ENCODE results near the gene CACNA1A. TPM values are rescaled to one million over a fixed set of nuclear protein-coding genes. Genes with fewer than 3 reads are reported as not detected.

Gene CACNA1A
- total RNA-seq, 3 donors from 2014 or later = 2.3 to 10.1 (median 5.7) TPM

DNA sequence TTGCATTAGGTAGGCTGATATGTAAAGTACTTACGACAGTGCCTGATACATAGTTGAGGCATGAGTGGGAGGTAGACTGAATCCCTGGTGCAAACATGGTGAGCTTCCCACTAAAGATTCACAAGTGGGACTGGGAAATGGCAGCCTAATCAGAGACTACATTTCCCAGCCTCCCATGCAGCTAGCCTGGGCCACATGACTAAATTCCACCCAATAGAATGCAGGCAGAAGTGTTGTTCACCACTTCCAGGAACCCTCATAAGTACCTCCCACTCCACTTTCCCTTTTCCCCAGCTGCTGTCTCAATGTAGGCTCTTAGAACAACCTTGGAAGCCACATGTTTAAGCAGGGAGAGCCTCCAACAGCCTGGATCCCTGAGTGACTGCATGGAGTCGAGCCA is 104.9 kb downstream of the CACNA1A start:
- intact Hi-C loops (cut with DNase I, micrococcal nuclease) = no loop called here

DNA sequence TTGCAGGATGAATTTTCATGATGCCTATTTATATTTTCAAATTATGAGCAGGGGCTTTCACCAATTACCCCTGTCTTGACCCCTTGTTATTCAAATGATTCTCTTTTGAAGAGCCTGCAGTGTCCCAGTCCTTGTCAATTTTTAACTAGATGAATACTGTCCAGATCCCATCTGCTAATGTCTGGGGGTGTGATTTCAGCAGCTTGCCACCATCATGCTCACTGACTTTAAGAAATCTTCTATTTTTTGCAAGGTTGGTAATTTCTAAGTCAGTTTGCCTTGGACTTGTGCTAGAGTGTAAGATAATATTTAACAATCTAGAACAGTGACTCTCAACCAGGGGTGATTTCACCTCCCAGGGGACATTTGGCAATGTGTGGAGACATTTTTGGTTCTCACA is 106.0 kb downstream of the CACNA1A start:
- Histone ChIP-seq H3K4me3 (no peak overlapping the region), H3K36me3 (ENCODE audit: low read depth) (no peaks in the 10 kb centered on the region), H3K9me3 (no peaks in the 10 kb centered on the region), H3K4me1 (ENCODE audit: low read depth) (no peaks in the 10 kb centered on the region)
- no peak for ATAC-seq
- no peak for DNase-seq
- intact Hi-C loops (cut with DNase I, micrococcal nuclease) = no loop called here
- TF ChIP-seq, protein P1, sequence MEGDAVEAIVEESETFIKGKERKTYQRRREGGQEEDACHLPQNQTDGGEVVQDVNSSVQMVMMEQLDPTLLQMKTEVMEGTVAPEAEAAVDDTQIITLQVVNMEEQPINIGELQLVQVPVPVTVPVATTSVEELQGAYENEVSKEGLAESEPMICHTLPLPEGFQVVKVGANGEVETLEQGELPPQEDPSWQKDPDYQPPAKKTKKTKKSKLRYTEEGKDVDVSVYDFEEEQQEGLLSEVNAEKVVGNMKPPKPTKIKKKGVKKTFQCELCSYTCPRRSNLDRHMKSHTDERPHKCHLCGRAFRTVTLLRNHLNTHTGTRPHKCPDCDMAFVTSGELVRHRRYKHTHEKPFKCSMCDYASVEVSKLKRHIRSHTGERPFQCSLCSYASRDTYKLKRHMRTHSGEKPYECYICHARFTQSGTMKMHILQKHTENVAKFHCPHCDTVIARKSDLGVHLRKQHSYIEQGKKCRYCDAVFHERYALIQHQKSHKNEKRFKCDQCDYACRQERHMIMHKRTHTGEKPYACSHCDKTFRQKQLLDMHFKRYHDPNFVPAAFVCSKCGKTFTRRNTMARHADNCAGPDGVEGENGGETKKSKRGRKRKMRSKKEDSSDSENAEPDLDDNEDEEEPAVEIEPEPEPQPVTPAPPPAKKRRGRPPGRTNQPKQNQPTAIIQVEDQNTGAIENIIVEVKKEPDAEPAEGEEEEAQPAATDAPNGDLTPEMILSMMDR (IDR thresholded peaks at IDR 0.05) = no peak

More for the DNA sequence above, 104.9 kb downstream of the CACNA1A start:
- Histone ChIP-seq H3K36me3 (ENCODE audit: low read depth) (no peaks in the 10 kb centered on the region), H3K4me1 (ENCODE audit: low read depth) (no peaks in the 10 kb centered on the region), H3K4me3 (no peak overlapping the region), H3K9me3 (no peaks in the 10 kb centered on the region)
- ATAC-seq = no peak
- TF ChIP-seq, protein P1 (IDR thresholded peaks at IDR 0.05) = no peak
- DNase-seq = no peak

DNA sequence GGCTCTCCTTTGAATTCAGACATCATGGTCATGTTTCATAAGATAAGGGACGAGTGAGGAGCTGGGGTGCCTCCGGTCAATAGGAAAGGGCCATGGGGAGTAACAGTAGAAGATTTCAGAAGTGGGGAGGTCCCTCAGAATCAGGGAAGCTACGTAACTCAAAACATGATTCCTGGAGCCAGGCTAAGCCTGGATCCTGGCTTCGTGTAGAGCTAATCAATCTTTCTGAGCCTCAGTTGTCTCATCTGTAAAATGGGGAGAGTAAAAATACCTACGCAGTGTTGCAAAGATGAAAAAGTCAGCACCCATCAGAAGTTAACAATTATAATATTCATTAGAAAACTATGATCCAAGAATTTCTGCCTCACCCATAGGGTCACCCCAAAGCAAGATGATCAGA is 106.5 kb downstream of the CACNA1A start:
- Histone ChIP-seq H3K36me3 (ENCODE audit: low read depth) (no peaks in the 10 kb centered on the region), H3K4me3 (no peak overlapping the region), H3K9me3 (no peaks in the 10 kb centered on the region), H3K4me1 (ENCODE audit: low read depth) (no peaks in the 10 kb centered on the region)
- intact Hi-C loops (cut with DNase I, micrococcal nuclease) = no loop called here
- DNase-seq (no peak), ATAC-seq (no peak)
- TF ChIP-seq, protein P1 (IDR thresholded peaks at IDR 0.05) = no peak

DNA sequence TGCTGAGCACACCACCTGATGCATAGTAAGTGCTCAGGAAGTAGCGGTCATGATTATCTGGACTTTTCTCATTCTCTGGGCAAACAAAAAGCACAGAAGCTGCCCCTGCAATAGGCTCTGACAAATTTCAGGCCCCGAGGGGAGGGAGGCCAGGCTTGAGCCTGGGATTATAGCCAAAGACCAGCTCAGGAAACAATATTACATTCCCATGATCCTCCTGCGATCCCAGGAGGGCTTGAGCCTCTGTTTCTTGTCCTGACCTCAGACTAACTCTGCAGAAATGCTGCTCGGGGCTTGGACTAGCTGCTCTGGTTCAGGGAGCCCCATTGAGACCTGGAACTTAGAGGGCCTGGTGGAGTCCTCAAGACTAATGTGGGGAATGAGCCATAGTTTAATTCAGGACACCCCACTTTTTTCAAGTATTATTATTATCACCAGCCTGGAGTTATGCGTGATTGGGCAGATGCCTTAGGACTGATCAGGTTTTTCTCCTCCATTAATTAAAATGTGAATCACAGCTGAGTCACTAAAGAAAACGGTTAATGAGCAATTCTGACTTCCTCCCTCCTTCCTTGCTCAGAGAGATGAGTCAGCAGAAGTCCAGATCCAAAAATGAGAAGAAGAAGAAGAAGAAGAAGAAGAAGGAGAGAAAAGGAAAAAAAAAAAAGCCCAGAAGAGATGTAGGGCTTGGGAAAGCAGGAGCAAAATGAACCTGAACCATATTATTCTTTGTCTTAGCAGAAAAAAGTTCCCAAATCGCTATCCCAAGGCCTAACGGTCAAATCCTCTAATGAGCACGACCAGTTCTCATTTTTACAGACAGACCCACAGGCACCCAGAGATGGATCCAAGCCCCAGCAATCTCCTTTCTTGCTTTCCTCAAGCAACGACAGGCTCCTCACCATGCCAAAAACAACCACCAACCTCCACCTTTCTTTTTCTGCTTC is 107.2 kb downstream of the CACNA1A start:
- intact Hi-C loops (cut with DNase I, micrococcal nuclease) = no loop called here
- ATAC-seq = no peak
- H3K4me1 ChIP-seq (ENCODE audit: low read depth) = no peaks in the 10 kb centered on the region
- no peaks in the 10 kb centered on the region for H3K36me3 ChIP-seq (ENCODE audit: low read depth)
- no peaks in the 10 kb centered on the region for H3K9me3 ChIP-seq
- no peak for DNase-seq
- TF ChIP-seq, protein P1 (IDR thresholded peaks at IDR 0.05) = no peak
- H3K4me3 ChIP-seq = no peak overlapping the region

DNA sequence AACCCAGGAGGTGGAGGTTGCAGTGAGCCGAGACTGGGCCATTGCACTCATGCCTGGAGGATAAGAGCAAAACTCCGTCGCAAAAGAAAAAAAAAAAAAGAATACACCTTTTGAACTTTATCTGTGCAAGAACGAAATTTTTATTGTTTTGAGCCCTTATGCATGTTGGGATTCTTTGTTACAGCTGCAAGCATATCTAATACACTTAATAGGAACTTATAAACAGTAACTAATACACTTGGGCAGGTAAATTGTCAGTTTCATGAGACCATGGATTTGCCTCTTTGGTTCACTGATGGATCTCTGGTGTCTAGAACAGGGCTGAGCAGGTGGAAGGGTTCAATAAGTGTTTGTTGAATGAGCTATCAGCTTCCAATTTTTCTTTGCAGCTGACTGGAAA is 108.1 kb downstream of the CACNA1A start:
- no peak for DNase-seq
- Histone ChIP-seq H3K4me3 (no peak overlapping the region), H3K9me3 (no peaks in the 10 kb centered on the region), H3K36me3 (ENCODE audit: low read depth) (no peaks in the 10 kb centered on the region), H3K4me1 (ENCODE audit: low read depth) (no peaks in the 10 kb centered on the region)
- no peak for ATAC-seq
- intact Hi-C loops (cut with DNase I, micrococcal nuclease) = no loop called here
- TF ChIP-seq, protein P1 (IDR thresholded peaks at IDR 0.05) = no peak

Data from mucosa of descending colon (tissue), 3 donors.